Urothelium cell line (cell line): ENCODE data around the gene ZNF487.
A peak's percentile ranks its signal among the peaks of the same experiment; 100 is the strongest.
"Not testable (repeated sequence)": the region's sequence is repeated elsewhere in the genome, so short reads cannot be mapped to it uniquely, and the experiment has no call there.

ENCODE experiments used
- DNase-seq: peaks from one replicate; pipeline ENCODE4 v3.0.0; 2011; ENCODE audit warnings: low spot score, mixed read lengths
- FAIRE-seq: peaks from 2 replicates; lab custom pipeline; 2011; peaks lifted over from hg19 to GRCh38; lab: Jason Lieb, UNC

ZNF487 gene

DNA sequence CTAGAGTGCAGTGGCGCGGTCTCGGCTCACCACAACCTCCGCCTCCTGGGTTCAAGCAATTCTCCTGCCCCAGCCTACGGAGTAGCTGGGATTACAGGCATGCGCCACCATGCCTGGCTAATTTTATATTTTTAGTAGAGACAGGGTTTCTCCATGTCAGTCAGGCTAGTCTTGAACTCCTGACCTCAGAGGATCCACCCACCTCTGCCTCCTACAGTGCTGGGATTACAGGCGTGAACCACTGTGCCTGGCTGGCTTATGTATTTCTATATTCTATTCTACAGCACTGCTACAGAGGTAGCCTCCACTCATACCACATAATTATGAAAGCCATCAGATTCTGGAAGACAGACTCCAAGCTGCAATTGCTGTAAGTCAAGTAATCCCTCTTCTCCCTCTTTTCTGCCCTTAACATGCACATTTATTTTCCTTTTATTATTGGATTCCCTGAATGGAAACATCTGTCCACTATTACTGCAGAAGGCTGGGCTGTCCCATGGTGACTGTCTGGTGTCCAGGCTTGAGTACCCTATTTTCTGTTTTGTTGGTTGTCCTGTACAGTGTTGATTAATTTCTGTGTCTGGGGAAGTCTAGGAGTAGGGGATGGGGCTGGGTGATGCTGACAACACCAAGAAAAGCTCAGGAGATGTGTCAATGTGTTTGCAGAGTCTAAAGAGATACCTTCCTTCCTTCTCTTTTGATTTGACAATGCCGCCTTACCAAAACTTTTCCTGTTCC, 5.8 kb upstream of the ZNF487 start:
- DNase-seq = no peak
- FAIRE-seq = no peak

GRCh38 chr10:43437141-43437870, 395 bp downstream of the ZNF487 start:
- FAIRE-seq (no peak), DNase-seq (no peak)

GRCh38 chr10:43440463-43441134, 3.7 kb downstream of the ZNF487 start:
- DNase-seq (no peak), FAIRE-seq (no peak)

DNA sequence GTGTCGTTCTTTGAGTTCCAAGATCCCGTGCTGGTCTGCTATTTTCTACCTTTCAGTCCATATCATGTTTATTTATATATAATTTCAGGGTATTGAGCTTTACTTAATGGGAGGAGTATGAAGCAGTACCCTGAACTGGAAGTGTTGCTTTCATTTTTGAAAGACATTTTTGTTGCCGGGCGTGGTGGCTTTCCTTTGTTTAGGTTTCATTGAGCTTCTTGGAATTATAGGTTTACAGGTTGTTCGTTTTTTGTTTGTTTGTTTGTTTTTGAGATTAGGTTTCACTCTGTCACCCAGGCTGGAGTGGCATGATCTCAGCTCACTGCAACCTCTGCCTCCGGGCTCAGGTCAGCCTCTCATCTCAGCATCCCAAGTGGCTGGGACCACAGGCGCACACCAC, 7.4 kb downstream of the ZNF487 start:
- no peak for FAIRE-seq
- no peak for DNase-seq

DNA sequence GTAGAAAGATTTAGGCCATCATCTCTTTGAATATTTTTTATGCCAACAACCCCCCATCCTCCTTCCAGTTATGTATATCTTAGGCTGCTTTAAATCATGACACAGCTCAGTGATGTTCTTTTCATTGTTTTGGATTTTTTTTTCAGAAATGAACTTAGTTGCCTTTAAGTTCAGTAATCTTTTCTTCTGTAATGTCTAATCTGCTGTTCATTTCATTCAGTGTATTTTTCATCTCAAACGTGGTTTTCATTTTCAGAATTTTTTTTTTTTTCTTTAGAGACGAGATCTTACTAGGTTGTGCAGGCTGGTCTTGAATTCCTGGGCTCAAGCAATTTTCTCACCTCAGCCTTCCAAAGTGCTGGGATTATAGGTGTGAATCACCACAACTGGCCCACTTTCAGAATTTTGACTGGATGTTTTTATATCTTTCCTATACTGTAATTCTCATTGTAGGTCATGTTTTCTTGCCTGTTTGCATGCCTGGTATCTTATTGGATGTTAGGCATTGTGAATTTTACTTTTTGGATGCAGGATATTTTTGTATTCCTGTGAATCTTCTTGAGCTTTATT, 8.1 kb downstream of the ZNF487 start:
- FAIRE-seq (no peak), DNase-seq (no peak)

DNA sequence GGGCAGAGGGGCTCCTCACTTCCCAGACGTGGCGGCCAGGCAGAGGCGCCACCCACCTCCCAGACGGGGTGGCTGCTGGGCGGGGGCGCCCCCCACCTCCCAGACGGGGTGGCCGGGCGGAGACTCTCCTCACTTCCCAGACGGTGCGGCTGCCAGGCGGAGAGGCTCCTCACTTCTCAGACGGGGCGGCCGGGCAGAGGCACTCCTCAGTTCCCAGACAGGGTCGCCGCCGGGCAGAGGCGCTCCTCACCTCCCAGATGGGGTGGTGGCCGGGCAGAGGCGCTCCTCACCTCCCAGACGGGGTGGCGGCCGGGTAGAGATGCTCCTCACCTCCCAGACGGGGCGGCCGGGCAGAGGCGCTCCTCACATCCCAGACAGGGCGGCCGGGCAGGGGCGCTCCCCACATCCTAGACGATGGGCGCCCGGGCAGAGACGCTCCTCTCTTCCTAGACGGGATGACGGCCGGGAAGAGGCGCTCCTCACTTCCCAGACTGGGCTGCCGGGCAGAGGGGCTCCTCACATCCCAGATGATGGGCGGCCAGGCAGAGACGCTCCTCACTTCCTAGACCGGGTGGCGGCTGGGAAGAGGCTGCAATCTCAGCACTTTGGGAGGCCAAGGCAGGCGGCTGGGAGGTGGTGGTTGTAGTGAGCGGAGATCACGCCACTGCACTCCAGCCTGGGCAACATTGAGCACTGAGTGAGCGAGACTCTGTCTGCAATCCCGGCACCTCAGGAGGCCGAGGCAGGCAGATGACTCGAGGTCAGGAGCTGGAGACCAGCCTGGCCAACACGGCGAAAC, 9.5 kb downstream of the ZNF487 start:
- DNase-seq, FAIRE-seq: not testable (repeated sequence)

DNA sequence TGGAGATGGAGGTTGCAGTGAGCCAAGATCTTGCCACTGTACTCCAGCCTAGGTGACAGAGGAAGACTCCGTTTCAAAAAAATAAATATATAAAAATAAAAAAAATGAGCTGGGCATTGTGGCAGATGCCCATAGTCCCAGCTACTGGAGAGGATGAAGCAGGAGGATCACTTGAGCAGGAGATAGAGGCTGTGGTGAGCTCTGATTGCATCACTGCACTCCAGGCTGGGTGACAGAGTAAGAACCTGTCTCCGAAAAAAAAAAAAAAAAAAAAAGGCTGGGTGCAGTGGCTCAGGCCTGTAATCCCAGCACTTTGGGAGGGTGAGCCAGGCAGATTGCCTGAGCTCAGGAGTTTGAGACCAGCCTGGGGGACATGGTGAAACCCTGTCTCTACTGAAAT, 11.8 kb downstream of the ZNF487 start:
- no peak for FAIRE-seq

GRCh38 chr10:43452356-43452914, 15.5 kb downstream of the ZNF487 start:
- DNase-seq (no peak), FAIRE-seq (no peak)

More for the DNA sequence above, 11.8 kb downstream of the ZNF487 start:
- DNase-seq = no peak

GRCh38 chr10:43453266-43453831, 16.4 kb downstream of the ZNF487 start:
- DNase-seq = no peak
- FAIRE-seq = peak; percentile 72

GRCh38 chr10:43454025-43454424, 17.1 kb downstream of the ZNF487 start:
- not testable (repeated sequence) for FAIRE-seq, DNase-seq

GRCh38 chr10:43456561-43456960, 19.6 kb downstream of the ZNF487 start:
- not testable (repeated sequence) for DNase-seq

GRCh38 chr10:43458227-43458626, 21.3 kb downstream of the ZNF487 start:
- DNase-seq (no peak), FAIRE-seq (no peak)

More at GRCh38 chr10:43456561-43456960, 19.6 kb downstream of the ZNF487 start:
- FAIRE-seq = not testable (repeated sequence)

DNA sequence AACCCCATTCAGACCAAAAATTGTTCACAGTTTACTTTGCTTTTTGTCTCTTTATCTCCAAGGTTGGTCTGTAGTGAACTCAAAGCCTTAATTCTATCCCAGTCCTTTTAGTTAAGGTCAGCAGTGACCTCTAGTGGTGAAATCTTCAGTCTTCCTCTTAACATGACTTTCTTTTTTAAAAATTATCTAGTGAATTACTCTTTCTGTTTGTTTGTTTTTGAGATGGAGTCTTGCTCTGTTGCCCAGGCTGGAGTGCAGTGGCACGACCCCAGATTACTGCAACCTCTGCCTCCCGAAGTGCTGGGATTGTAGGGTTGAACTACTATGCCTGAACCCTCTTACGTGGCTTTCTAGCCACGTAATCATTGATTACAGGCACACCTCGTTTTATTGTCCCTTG, 25.0 kb downstream of the ZNF487 start:
- no peak for FAIRE-seq
- peak; percentile 73 for DNase-seq

DNA sequence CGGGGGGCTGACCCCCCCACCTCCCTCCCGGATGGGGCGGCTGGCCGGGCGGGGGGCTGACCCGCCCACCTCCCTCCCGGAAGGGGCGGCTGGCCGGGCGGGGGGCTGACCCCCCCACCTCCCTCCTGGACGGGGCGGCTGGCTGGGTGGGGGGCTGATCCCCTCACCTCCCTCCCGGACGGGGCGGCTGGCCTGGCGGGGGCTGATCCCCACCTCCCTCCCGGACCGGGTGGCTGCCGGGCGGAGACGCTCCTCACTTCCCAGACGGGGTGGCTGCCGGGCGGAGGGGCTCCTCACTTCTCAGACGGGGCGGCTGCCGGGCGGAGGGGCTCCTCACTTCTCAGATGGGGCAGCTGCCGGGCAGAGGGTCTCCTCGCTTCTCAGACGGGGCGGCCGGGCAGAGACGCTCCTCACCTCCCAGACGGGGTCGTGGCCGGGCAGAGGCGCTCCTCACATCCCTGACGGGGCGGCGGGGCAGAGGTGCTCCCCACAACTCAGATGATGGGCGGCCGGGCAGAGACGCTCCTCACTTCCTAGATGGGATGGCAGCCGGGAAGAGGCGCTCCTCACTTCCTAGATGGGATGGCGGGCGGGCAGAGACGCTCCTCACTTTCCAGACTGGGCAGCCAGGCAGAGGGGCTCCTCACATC, 28.3 kb downstream of the ZNF487 start:
- DNase-seq, FAIRE-seq: not testable (repeated sequence)

DNA sequence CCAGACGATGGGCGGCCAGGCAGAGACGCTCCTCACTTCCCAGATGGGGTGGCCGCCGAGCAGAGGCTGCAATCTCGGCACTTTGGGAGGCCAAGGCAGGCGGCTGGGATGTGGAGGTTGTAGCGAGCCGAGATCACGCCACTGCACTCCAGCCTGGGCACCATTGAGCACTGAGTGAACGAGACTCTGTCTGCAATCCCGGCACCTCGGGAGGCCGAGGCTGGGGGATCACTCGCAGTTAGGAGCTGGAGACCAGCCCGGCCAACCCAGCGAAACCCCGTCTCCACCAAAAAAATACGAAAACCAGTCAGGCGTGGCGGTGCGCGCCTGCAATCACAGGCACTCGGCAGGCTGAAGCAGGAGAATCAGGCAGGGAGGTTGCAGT, 28.8 kb downstream of the ZNF487 start:
- FAIRE-seq, DNase-seq: not testable (repeated sequence)

DNA sequence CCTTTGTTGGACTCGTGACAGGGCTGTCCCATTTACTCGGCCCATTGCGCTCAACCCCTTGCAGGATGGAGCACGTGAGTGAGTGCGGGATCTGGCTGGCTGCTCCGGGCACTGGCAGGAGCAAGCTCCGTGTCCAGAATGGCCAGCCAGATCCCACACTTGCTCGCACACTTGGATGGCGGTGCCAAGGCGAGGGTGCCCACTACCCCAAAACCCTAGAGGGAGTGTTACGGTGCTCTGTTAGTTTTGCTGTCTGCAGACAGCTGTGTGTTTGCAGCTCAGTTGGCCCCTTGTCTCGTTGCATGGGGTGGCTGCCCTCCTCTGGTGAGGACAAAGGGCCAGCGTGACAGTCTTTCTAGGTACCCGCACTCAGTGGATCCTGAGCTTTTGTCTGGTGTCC, 34.2 kb downstream of the ZNF487 start:
- DNase-seq (no peak), FAIRE-seq (no peak)

DNA sequence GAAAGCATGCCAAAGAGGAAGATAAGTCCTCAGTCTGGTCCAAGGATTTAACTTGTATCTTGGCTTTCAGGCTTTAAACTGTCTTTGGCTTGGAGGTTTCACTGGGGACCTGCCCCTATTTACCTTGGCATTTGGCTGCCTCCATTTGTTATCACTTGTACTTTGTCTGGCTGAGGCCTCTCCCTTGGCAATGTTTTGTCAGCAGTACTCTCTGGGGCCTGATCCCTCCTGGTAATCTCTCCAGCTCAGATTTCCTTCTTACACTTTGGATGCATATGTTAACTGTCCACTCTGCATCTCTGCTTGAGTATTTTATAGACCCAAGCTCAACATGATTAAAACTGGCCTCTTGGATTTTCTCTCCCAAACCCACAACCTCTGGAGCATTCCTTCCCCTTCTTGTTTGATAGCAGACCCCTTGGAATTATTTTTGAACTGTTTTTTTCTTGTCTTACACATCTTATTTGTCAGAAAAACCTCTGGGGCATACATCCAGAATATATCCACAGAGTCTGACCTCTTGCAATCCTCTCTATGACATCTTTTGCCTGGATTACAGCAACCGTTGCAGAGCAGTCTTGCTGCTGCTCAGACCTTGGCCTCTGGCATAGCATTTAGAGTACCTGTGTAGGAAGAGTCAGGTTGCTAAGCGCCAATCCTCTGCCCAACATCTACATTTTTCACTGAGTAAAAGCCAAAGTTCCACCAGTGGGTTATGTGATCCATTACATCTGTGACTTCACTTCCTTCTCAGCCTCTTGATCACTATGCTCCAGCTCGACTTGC, 35.2 kb downstream of the ZNF487 start:
- FAIRE-seq (no peak), DNase-seq (no peak)

DNA sequence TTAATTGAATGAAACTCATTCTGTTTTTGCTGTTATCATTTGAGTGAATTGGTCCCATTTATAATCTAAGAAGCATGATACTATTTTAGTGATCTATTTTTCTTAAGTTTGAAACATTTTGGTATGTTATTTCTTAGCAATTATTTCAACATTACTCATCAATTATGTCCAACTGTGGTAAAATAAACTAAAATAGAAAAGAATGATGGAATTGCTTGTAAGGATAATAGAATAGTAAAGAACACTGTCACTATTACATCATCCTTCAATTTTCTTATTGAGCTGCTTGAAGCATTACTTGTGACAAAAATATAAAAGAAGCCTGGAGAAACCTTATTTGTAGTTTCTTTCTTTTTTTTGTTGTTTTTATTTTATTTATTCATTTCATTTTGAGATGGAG, 42.4 kb downstream of the ZNF487 start:
- DNase-seq (no peak), FAIRE-seq (no peak)
